Suprapubic skin (tissue), 4 donors: Measurements from ENCODE around the gene MVB12A.

Source experiments
- CTCF ChIP-seq, 2 donors: fragments of 200-600 bp in 1 of 2; fragments of 450-650 bp in 1 of 2; sonication (generic) in 1 of 2; IDR thresholded peaks; one replicate each; pipeline ENCODE4 v1.5.1; 2016 to 2019; ENCODE audit warnings: antibody characterized with exemption in 2 of 2, mild to moderate bottlenecking in 1 of 2, moderate library complexity in 1 of 2
- EP300 ChIP-seq: sonication (generic); formaldehyde crosslinking; IDR thresholded peaks from one replicate; pipeline ENCODE4 v1.6.1; 2017; ENCODE audit warnings: antibody characterized with exemption
- POLR2A ChIP-seq, 2 donors: fragments of 450-650 bp; IDR thresholded peaks; one replicate each; pipeline ENCODE4 v1.6.1; 2017; ENCODE audit warnings: antibody characterized with exemption in 2 of 2, mild to moderate bottlenecking in 2 of 2, moderate library complexity in 2 of 2
- POLR2AphosphoS5 ChIP-seq, 3 donors: sonication (generic); formaldehyde crosslinking; IDR thresholded peaks; one replicate each; pipeline ENCODE4 v1.6.1; 2017; ENCODE audit warnings: antibody characterized with exemption in 3 of 3

GRCh38 chr19:17379221-17379631, 40.6 kb upstream of the MVB12A start:
- no peak for TF ChIP-seq POLR2A (IDR thresholded peaks at IDR 0.05)
- TF ChIP-seq CTCF (IDR thresholded peaks at IDR 0.05): no peak
- no peak for TF ChIP-seq EP300
- TF ChIP-seq POLR2AphosphoS5 (IDR thresholded peaks at IDR 0.05): no peak
